HEK293T (cell line): ENCODE measurements around the gene NXPE3.
"Not testable (repeated sequence)": the region's sequence is repeated elsewhere in the genome, so short reads cannot be mapped to it uniquely, and the experiment has no call there.

Experiments used
- CTCF ChIA-PET: fragments of 350-600 bp; formaldehyde crosslinking; extraction: SDS; loops from one replicate; lab custom pipeline; 2021; ENCODE audit warnings: antibody characterized with exemption, inconsistent platforms; lab: Yijun Ruan, JAX
- POLR2A ChIA-PET: fragments of 350-600 bp; formaldehyde crosslinking; extraction: SDS; loops from one replicate; lab custom pipeline; 2020; ENCODE audit warnings: antibody characterized with exemption, inconsistent platforms; lab: Yijun Ruan, JAX
- DNase-seq: peaks from one replicate; pipeline ENCODE4 v3.0.0; 2012; ENCODE audit warnings: mixed read lengths; ENCODE audit errors: extremely low spot score
- ARNT ChIP-seq: fragments of 450-650 bp; IDR thresholded peaks from 2 replicates; pipeline ENCODE4 v1.6.1; 2017; ENCODE audit warnings: mild to moderate bottlenecking
- BHLHE40 ChIP-seq: fragments of 450-650 bp; IDR thresholded peaks from 2 replicates; pipeline ENCODE4 v1.6.1; 2016; ENCODE audit warnings: mild to moderate bottlenecking, moderate library complexity, borderline replicate concordance
- CTBP1 ChIP-seq: fragments of 450-650 bp; IDR thresholded peaks from 2 replicates; pipeline ENCODE4 v1.6.1; 2016; ENCODE audit warnings: borderline replicate concordance
- ELF4 ChIP-seq: fragments of 450-650 bp; IDR thresholded peaks from 2 replicates; pipeline ENCODE4 v1.6.1; 2017; ENCODE audit warnings: antibody characterized with exemption
- FOXA1 ChIP-seq: fragments of 450-650 bp; IDR thresholded peaks from 2 replicates; pipeline ENCODE4 v1.6.1; 2016; ENCODE audit warnings: mild to moderate bottlenecking
- FOXK2 ChIP-seq: fragments of 450-650 bp; IDR thresholded peaks from 2 replicates; pipeline ENCODE4 v1.6.1; 2016; ENCODE audit warnings: mild to moderate bottlenecking
- FOXM1 ChIP-seq: fragments of 450-650 bp; IDR thresholded peaks from 2 replicates; pipeline ENCODE4 v1.6.1; 2017; ENCODE audit warnings: mild to moderate bottlenecking, borderline replicate concordance
- HDGF ChIP-seq: fragments of 450-650 bp; IDR thresholded peaks from 2 replicates; pipeline ENCODE4 v1.6.1; 2017; ENCODE audit warnings: antibody characterized with exemption, borderline replicate concordance
- L3MBTL2 ChIP-seq: fragments of 450-650 bp; conservative IDR thresholded peaks from 2 replicates; pipeline ENCODE4 v1.6.1; 2016; ENCODE audit warnings: mild to moderate bottlenecking
- LEF1 ChIP-seq: fragments of 450-650 bp; IDR thresholded peaks from 2 replicates; pipeline ENCODE4 v1.6.1; 2017; ENCODE audit warnings: mild to moderate bottlenecking, borderline replicate concordance
- NFRKB ChIP-seq: fragments of 450-650 bp; IDR thresholded peaks from 2 replicates; pipeline ENCODE4 v1.6.1; 2016; ENCODE audit warnings: mild to moderate bottlenecking, moderate library complexity
- SP1 ChIP-seq: fragments of 450-650 bp; IDR thresholded peaks from 2 replicates; pipeline ENCODE4 v1.6.1; 2017
- SUZ12 ChIP-seq: fragments of 450-650 bp; IDR thresholded peaks from 2 replicates; pipeline ENCODE4 v1.6.1; 2016; ENCODE audit warnings: mild to moderate bottlenecking
- TARDBP ChIP-seq: fragments of 450-650 bp; IDR thresholded peaks from 2 replicates; pipeline ENCODE4 v1.6.1; 2016
- ZNF384 ChIP-seq: fragments of 450-650 bp; IDR thresholded peaks from 2 replicates; pipeline ENCODE4 v1.6.1; 2016
- TF ChIP-seq, protein P1 (sequence below): fragments of 450-650 bp; IDR thresholded peaks from 2 replicates; pipeline ENCODE4 v1.6.1; 2016

NXPE3 gene

GRCh38 chr3:101859882-101860448 is 81.0 kb downstream of the NXPE3 start:
- no peak for DNase-seq
- TF ChIP-seq ZNF384, result no peak
- TF ChIP-seq ARNT, result no peak
- no peak for TF ChIP-seq L3MBTL2
- TF ChIP-seq SUZ12, result no peak
- ChIA-PET POLR2A (no interaction called here), CTCF (no interaction called here)

- ChIA-PET POLR2A (no interaction called here), CTCF (no interaction called here)
- DNase-seq, result no peak
- no peak for TF ChIP-seq SUZ12
- TF ChIP-seq, protein P1, sequence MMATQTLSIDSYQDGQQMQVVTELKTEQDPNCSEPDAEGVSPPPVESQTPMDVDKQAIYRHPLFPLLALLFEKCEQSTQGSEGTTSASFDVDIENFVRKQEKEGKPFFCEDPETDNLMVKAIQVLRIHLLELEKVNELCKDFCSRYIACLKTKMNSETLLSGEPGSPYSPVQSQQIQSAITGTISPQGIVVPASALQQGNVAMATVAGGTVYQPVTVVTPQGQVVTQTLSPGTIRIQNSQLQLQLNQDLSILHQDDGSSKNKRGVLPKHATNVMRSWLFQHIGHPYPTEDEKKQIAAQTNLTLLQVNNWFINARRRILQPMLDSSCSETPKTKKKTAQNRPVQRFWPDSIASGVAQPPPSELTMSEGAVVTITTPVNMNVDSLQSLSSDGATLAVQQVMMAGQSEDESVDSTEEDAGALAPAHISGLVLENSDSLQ, result peak; percentile 22; the same call in 1 of the 2 replicates
These were observed 82.3 kb downstream of the NXPE3 start for GRCh38 chr3:101861212-101861788.

- DNase-seq, result no peak
- no peak for TF ChIP-seq FOXM1
- TF ChIP-seq SP1, result no peak
- no peak for TF ChIP-seq SUZ12
- TF ChIP-seq LEF1, result no peak
- no peak for TF ChIP-seq CTBP1
- no peak for TF ChIP-seq ZNF384
- TF ChIP-seq ELF4, result no peak
- no peak for TF ChIP-seq NFRKB
- TF ChIP-seq, protein P1, result no peak
- TF ChIP-seq HDGF, result no peak
- no peak for TF ChIP-seq BHLHE40
- CTCF ChIA-PET, result no interaction called here
- POLR2A ChIA-PET, result no interaction called here
These were observed 82.9 kb downstream of the NXPE3 start for GRCh38 chr3:101861789-101862415.

GRCh38 chr3:101862416-101863165 is 83.6 kb downstream of the NXPE3 start:
- POLR2A ChIA-PET, result no interaction called here
- CTCF ChIA-PET, result interaction anchor here (0.6 to 0.7 kb wide), 2 partner anchors 20 to 28 kb away, joined by 4 to 5 read pairs; no protein-coding TSS in a partner anchor
- TF ChIP-seq HDGF (no peak), ELF4 (no peak), FOXM1 (no peak), CTBP1 (no peak), SP1 (no peak), NFRKB (no peak), ARNT (no peak), ZNF384 (no peak), SUZ12 (no peak)
- DNase-seq, result no peak

GRCh38 chr3:101864926-101865325 is 85.9 kb downstream of the NXPE3 start:
- CTCF ChIA-PET, POLR2A ChIA-PET, DNase-seq: not testable (repeated sequence)

GRCh38 chr3:101865751-101866509 is 86.9 kb downstream of the NXPE3 start:
- CTCF ChIA-PET, result no interaction called here
- POLR2A ChIA-PET, result interaction anchor here (0.7 kb wide), 1 partner anchor 17 kb away, joined by 3 read pairs; the partner anchor contains the start of gene NFKBIZ
- DNase-seq, result peak; percentile 46
- TF ChIP-seq HDGF (no peak), BHLHE40 (no peak), ARNT (no peak), ELF4 (no peak), FOXM1 (no peak), TARDBP (no peak), ZNF384 (no peak), NFRKB (no peak), L3MBTL2 (no peak), FOXA1 (no peak), SUZ12 (no peak), FOXK2 (no peak), SP1 (no peak), CTBP1 (no peak), LEF1 (no peak)
- TF ChIP-seq, protein P1, result no peak
